ENCODE measurements around the gene SNAP29.
A peak's percentile ranks its signal among the peaks of the same experiment; 100 is the strongest.
"Not testable (repeated sequence)": the region's sequence is repeated elsewhere in the genome, so short reads cannot be mapped to it uniquely, and the experiment has no call there.

Gene SNAP29

GRCh38 chr22:20889025-20889704 is 30.4 kb downstream of the SNAP29 start:
- no peak for DNase-seq (ENCODE audit: low read depth)
- H3K4me3 ChIP-seq (ENCODE audit: low read depth, low read length), result no peak overlapping the region

GRCh38 chr22:20889904-20890540 is 31.2 kb downstream of the SNAP29 start:
- DNase-seq (ENCODE audit: low read depth), result no peak

DNA sequence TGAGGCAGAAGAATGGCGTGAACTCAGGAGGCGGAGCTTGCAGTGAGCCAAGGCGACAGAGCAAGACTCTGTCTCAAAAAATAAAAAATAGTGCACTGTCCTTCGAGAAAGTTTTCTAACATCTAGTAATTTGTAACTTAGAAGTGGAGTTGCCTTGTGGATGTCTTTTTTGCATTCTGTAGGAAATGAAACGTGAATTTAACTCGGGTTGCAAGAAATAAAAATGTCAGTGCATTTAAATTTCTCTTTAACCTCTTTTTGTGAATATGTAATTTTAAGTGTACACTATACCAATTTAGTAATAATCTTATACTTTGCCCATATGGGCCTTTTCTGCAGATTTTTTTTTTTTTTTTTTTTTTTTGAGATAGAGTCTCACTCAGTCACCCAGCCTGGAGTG is 32.2 kb downstream of the SNAP29 start:
- DNase-seq (ENCODE audit: low read depth), result no peak
- no peak overlapping the region for H3K4me3 ChIP-seq (ENCODE audit: low read depth, low read length)

More at GRCh38 chr22:20889904-20890540, 31.2 kb downstream of the SNAP29 start:
- H3K4me3 ChIP-seq (ENCODE audit: low read depth, low read length), result no peak overlapping the region

DNA sequence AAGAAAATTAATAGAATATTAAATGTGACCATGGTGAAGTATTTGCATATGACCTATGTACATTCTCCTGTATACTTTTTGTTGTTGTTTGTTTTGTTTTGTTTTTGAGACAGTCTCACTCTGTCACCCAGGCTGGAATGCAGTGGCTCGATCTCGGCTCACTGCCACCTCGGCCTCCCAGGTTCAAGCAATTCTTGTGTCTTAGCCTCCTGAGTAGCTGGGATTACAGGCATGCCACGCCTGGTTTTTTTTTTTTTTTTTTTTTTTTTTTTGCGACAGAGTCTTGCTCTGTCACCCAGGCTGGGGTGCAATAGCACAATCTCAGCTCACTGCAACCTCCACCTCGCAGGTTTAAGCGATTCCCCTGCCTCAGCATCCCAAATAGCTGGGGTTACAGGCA is 38.9 kb downstream of the SNAP29 start:
- not testable (repeated sequence) for DNase-seq (ENCODE audit: low read depth); H3K4me3 ChIP-seq (ENCODE audit: low read depth, low read length)

DNA sequence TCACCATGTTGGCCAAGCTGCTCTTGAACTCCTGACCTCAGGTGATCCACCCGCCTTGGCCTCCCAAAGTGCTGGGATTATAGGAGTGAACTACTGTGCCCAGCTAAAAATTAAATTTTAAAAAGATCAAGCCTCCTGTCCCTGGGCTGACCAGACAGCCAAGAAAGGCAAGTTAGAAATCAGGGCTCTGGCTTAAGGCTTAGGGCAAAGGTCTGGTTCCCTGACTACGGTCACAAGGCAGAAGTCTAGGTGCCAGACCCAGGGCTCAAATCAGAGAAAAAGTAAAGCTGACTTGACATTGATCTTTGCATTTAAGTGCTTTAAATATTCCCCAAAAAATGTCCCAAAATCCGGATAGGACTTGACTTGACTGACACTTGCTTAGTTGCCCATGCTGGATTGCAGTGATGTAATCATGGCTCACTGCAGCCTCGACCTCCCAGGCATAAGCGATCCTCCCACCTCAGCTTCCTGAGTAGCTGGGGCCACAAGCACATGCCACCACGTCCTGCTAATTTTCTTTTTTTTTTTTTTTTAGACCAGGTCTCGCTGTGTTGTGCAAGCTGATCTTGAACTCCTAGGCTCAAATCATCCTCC is 41.1 kb downstream of the SNAP29 start:
- no peak overlapping the region for H3K4me3 ChIP-seq (ENCODE audit: low read depth, low read length)
- DNase-seq (ENCODE audit: low read depth), result no peak

- not testable (repeated sequence) for DNase-seq (ENCODE audit: low read depth); H3K4me3 ChIP-seq (ENCODE audit: low read depth, low read length)
Observed at GRCh38 chr22:20901093-20902033, 42.6 kb downstream of the SNAP29 start.

DNA sequence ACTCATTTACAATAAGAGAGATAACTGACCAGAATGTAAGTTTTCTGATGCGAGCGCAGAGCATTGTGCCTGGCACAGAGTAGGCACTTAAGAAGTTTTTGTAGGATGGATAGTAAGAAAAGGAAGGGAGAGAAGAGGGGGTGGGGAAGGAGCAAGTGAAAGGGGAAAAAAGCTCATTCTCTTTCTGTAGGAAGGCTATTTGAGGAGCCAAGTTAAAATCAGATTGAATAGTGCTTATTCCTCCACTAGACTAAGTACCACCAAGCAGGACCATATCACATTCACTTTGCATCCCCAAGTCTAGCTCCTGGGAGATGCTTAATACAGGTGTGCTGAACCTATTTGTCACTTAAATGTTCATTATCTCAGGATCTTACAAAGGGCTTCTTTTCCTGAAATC is 44.3 kb downstream of the SNAP29 start:
- DNase-seq (ENCODE audit: low read depth), result no peak
- no peak overlapping the region for H3K4me3 ChIP-seq (ENCODE audit: low read depth, low read length)

- H3K4me3 ChIP-seq (ENCODE audit: low read depth, low read length), result no peak overlapping the region
- peak; percentile 93 for DNase-seq (ENCODE audit: low read depth)
Observed at GRCh38 chr22:20904008-20904979, 45.5 kb downstream of the SNAP29 start.

DNA sequence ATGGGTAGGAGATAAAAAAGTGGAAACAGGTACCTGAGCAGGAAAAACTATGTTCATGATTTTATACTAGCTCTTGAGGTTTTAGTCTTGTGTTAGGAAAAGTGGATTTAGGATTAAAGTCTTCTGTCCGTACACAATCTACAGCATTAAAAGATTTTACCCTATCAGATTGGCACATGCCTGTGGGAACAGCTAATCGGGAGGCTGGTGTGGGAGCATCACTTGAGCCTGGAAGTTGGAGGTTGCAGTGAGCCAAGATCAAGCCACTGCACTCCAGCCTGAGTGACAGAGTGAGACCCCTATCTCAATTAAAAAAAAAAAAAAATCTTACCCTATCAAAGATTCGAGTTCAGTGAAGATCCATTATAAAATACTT is 46.2 kb downstream of the SNAP29 start:
- no peak for DNase-seq (ENCODE audit: low read depth)
- no peak overlapping the region for H3K4me3 ChIP-seq (ENCODE audit: low read depth, low read length)

DNA sequence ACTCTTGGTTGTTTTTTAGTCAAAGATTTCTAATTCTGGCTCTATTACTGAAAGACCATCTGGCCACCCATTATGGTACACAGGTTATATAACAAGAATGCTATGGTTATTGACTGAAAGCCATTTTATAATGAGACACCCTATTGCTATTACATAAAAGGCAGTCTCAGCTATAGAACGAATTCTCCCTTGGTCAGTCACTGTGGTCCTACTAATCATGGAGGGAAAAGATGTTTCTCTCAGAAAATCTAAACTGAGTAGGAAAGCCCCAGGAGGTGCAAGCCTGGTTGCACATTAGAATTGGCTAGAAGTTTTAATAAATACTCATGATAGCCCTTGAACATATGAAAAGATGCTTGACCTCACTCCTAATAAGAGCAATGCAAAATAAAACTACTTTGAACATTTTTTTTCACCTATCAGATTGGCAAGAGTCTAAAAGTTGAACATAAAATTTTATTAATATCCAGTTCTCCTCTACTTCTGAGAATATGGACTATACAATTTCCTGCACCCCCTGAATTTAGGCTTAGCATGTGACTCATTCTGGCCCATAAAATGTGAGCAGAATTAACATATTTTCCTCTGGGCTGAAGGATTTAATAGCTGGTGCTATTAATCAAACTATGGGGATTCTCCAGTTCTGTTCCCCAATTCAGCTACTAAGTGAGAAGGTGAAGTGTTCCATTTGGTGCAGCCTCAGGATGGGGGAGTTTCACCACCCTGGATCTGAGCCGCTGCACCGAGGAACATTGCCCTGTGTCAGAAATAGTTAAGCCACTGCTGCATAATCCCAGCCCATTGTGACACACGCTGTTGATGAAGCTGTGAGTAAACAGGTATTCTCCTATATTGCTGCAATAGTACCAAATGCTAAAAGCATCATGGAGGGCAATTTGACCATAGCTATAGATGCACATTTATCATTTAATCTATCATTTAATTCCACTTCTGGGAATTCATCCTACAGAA is 46.9 kb downstream of the SNAP29 start:
- H3K4me3 ChIP-seq (ENCODE audit: low read depth, low read length), result no peak overlapping the region
- DNase-seq (ENCODE audit: low read depth), result no peak

DNA sequence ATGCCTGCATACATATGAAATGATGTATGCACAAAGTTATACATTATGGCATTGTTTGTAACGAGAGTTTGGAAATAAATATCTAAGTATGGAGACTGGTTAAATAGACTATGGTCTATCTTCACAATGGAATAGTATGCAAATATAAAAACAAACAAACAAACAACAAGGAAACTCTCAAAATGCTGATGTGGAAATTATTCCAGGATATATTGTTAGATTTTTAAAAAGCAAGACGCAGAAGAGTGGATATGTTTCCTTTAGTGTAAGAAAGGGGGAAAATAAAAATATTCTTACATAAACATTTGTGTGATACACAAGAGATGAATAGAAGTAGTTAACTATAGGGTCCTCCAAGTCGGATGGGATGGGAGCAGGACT is 47.6 kb downstream of the SNAP29 start:
- H3K4me3 ChIP-seq (ENCODE audit: low read depth, low read length), result no peak overlapping the region
- no peak for DNase-seq (ENCODE audit: low read depth)

GRCh38 chr22:20908717-20909116 is 49.9 kb downstream of the SNAP29 start:
- DNase-seq (ENCODE audit: low read depth); H3K4me3 ChIP-seq (ENCODE audit: low read depth, low read length): not testable (repeated sequence)

DNA sequence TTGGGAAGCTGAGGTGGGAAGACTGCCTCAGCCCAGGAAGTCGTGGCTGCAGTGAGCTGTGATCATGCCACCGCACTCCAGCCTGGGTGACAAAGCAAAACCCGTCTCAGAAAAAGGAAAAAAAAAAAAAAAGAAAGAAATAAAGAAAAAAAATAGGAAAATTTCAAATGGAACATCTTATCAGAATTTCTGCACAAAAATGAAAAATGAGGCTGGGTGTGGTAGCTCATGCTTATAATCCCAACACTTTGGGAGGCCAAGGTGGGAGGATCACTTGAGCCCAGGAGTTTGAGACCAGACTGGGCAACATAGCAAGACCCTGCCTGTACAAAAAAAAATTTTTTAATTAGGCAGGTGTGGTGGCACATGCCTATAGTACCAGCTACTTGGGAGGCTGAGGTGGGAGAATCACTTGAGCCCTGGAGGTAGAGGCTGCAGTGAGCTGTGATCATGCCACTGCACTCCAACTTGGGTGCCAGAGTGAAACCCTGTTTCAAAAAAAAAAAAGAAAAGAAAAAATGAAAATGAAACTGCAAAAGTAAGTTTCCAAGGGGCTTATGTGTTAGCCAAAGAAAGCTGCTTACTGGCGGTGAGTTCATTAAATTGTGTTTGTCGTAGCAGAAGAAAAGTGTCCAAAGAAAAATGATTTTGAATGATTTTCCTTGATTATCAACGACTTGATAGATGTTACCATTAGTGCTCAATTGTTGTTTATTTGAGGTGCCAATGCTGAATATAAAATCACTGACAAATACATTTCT is 50.9 kb downstream of the SNAP29 start:
- DNase-seq (ENCODE audit: low read depth), result no peak
- no peak overlapping the region for H3K4me3 ChIP-seq (ENCODE audit: low read depth, low read length)

- no peak overlapping the region for H3K4me3 ChIP-seq (ENCODE audit: low read depth, low read length)
Observed at GRCh38 chr22:20912494-20912893, 53.7 kb downstream of the SNAP29 start.

DNA sequence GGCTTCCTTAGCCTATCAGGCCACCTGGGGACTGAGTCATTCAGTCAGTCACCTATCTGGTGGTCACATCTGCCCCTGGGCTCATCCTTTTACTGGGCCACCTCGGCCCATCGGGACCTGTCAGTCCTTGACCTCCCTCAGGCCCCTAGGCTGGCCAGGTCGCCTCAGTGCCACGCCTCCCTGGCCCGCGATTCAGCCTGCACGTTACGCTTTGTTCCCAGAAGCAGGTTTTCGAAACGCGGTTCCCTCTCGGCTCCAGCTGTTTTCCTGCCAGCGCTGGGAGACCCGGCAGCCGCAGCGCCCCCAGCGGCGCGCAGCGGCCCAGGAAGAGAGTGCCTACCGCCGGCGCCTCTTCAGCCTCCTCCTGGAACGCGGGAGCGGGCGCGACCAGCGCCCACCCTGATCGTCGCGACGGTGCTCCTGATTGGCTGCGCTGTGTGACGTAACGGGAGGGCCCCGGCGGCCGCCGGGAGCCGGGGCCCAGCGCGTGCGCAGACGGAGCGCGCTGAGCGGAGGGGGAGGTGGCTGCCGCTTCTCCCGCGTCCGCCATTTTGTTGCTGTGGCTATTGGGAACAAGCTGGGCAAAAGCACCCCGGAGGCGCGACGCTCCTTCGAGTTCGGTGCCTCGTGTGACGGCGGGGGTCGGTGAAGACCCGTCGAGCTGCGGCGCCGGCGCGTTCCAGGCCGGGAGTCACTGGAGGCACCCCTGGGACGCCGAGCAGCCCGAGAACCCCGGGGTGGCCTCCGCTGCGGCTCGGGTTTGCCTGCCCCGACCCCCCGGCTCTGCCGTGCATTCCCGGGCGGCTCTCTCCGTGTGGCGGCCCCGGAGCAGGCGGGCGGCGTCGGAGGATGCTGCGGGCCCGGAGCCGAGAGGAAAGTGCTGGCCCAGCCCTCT is 58.4 kb downstream of the SNAP29 start, which contains the start of gene CRKL:
CRKL (plus strand) TSS at position 492 of the 895 bp plus-strand sequence. CDS start 528 bp downstream, outside the sequence.
- peak within 1 kb of the TSS; percentile 99 for H3K4me3 ChIP-seq (ENCODE audit: low read depth, low read length)
- DNase-seq (ENCODE audit: low read depth), result peak; percentile 91

More at GRCh38 chr22:20912494-20912893, 53.7 kb downstream of the SNAP29 start:
- DNase-seq (ENCODE audit: low read depth), result no peak

- no peak for DNase-seq (ENCODE audit: low read depth)
- H3K4me3 ChIP-seq (ENCODE audit: low read depth, low read length), result peak overlapping the region; percentile 99
Observed at GRCh38 chr22:20918663-20919218, 59.9 kb downstream of the SNAP29 start.

Measured in skeletal muscle cell (primary cell).